ENCODE measurements around the gene IFNA2.
A peak's percentile ranks its signal among the peaks of the same experiment; 100 is the strongest.
"Not testable (repeated sequence)": the region's sequence is repeated elsewhere in the genome, so short reads cannot be mapped to it uniquely, and the experiment has no call there.

IFNA2 gene

GRCh38 chr9:21385131-21385670 lies at the start of gene IFNA2:
Gene IFNA2, minus strand, starts transcription at chr9:21385398. Its CDS starts 69 bp downstream, at chr9:21385329.
- no peak for DNase-seq

- DNase-seq: not testable (repeated sequence)
Measured at GRCh38 chr9:21435015-21435383, 49.8 kb upstream of the IFNA2 start.

- peak; percentile 48 for DNase-seq
Measured at GRCh38 chr9:21434202-21435014, 49.2 kb upstream of the IFNA2 start.

- no peak for DNase-seq
Measured at GRCh38 chr9:21432672-21433425, 47.7 kb upstream of the IFNA2 start.

GRCh38 chr9:21429191-21429590 lies 44.0 kb upstream of the IFNA2 start:
- DNase-seq: no peak

- no peak for DNase-seq
Measured at GRCh38 chr9:21428235-21428634, 43.0 kb upstream of the IFNA2 start.

GRCh38 chr9:21415493-21416267 lies 30.5 kb upstream of the IFNA2 start:
- no peak for DNase-seq

GRCh38 chr9:21414220-21414940 lies 29.2 kb upstream of the IFNA2 start:
- no peak for DNase-seq

GRCh38 chr9:21413624-21414023 lies 28.4 kb upstream of the IFNA2 start:
- DNase-seq: peak; percentile 5

- DNase-seq: no peak
Measured at GRCh38 chr9:21413151-21413550, 28.0 kb upstream of the IFNA2 start.

GRCh38 chr9:21412107-21412506 lies 26.9 kb upstream of the IFNA2 start:
- no peak for DNase-seq

GRCh38 chr9:21408817-21409216 lies 23.6 kb upstream of the IFNA2 start, which contains the start of gene IFNA8:
Gene IFNA8, plus strand, starts transcription at chr9:21409117. Its CDS starts 60 bp downstream, at chr9:21409177.
- no peak for DNase-seq

GRCh38 chr9:21404146-21404545 lies 18.9 kb upstream of the IFNA2 start:
- DNase-seq: no peak

- no peak for DNase-seq
Measured at GRCh38 chr9:21402386-21403251, 17.4 kb upstream of the IFNA2 start.

GRCh38 chr9:21399956-21400355 lies 14.8 kb upstream of the IFNA2 start:
- no peak for DNase-seq

GRCh38 chr9:21398955-21399489 lies 13.8 kb upstream of the IFNA2 start:
- DNase-seq: no peak

- peak; percentile 48 for DNase-seq
Measured at GRCh38 chr9:21395778-21396717, 10.8 kb upstream of the IFNA2 start.

- no peak for DNase-seq
Measured at GRCh38 chr9:21392270-21392669, 7.1 kb upstream of the IFNA2 start.

- DNase-seq: no peak
Measured at GRCh38 chr9:21383627-21384026, 1.6 kb downstream of the IFNA2 start.
